Heart right ventricle (tissue), 16 donors: ENCODE results near the gene SLC25A21. TPM values are rescaled to one million over a fixed set of nuclear protein-coding genes. Genes with fewer than 3 reads are reported as not detected.

Experiments used
- ATAC-seq, 8 donors: fragments of 200-7000 bp; cut with Tn5 transposase; one replicate each; pipeline ENCODE4 v1.9.1; 2020; ENCODE audit warnings: mild to moderate bottlenecking in 8 of 8, moderate library complexity in 8 of 8, moderate number of reproducible peaks in 1 of 8
- DNase-seq, 2 donors: peaks; one replicate each; pipeline ENCODE4 v3.0.0-alpha.2; 2020
- H3K27ac ChIP-seq, 10 donors: fragments of 200-600 bp; sonication (generic) in 2 of 10; one replicate each; pipeline versions ENCODE4 v1.5.0 to v1.8.0; 2020 to 2022; ENCODE audit warnings: mild to moderate bottlenecking in 3 of 10
- H3K27me3 ChIP-seq, 7 donors: fragments of 200-600 bp; one replicate each; pipeline ENCODE4 v1.8.0; 2021 to 2022; ENCODE audit warnings: mild to moderate bottlenecking in 2 of 7
- H3K36me3 ChIP-seq, 9 donors: fragments of 200-600 bp; sonication (generic) in 1 of 9; one replicate each; pipeline versions ENCODE4 v1.5.0 to v1.8.0; 2020 to 2022; ENCODE audit warnings: mild to moderate bottlenecking in 2 of 9
- H3K4me1 ChIP-seq, 9 donors: fragments of 200-600 bp; sonication (generic) in 1 of 9; one replicate each; pipeline versions ENCODE4 v1.5.0 to v1.8.0; 2020 to 2022; ENCODE audit warnings: mild to moderate bottlenecking in 4 of 9
- H3K4me3 ChIP-seq, 10 donors: fragments of 200-600 bp; sonication (generic) in 2 of 10; one replicate each; pipeline versions ENCODE4 v1.5.0 to v1.8.0; 2020 to 2022; ENCODE audit warnings: mild to moderate bottlenecking in 7 of 10, moderate library complexity in 2 of 10
- H3K9me3 ChIP-seq, 11 donors: fragments of 200-600 bp in 10 of 11; sonication (generic) in 2 of 11; one replicate each; pipeline versions ENCODE4 v1.5.0 to v1.8.0; 2013 to 2022; ENCODE audit warnings: mild to moderate bottlenecking in 2 of 11, control low read depth in 1 of 11, moderate library complexity in 1 of 11
- CTCF ChIP-seq, 9 donors: fragments of 200-600 bp; sonication (generic) in 2 of 9; IDR thresholded peaks; one replicate each; pipeline versions ENCODE4 v1.5.0 to v1.8.0; 2021 to 2022; ENCODE audit warnings: antibody characterized with exemption in 9 of 9, mild to moderate bottlenecking in 5 of 9, moderate library complexity in 1 of 9
- WGBS, 2 donors: extraction: QIAGEN DNeasy Blood & Tissue Kit; methylation state at CpG; one replicate each; pipeline ENCODE4 v1.1.7; 2013; ENCODE audit warnings: inconsistent platforms in 1 of 2; 5-methylcytosine and 5-hydroxymethylcytosine counted together
- intact Hi-C, 10 donors: fragments of 100-400 bp; cut with DNase I; formaldehyde crosslinking; loops; one replicate each; pipeline versions ENCODE4 v1.11.1 to v1.14.2; 2022
- polyA plus RNA-seq, 2 donors: library from polyadenylated mRNA; stranded (reverse); fragments of 200-250 nt; gene quantifications; one replicate each; pipeline ENCODE4 v1.2.3, GENCODE V29; 2013
- total RNA-seq, 10 donors: library from RNA; stranded (reverse); fragmentation: NEBNext Ultra II Directional in 3 of 10; extraction: Animal tissue kit (Norgen Biotek cat#: 25700) in 3 of 10; gene quantifications; one replicate each; pipeline versions ENCODE4 v1.2.1 to v1.2.4, GENCODE V29; 2021 to 2023
- donor health status: Arrhythmogenic right ventricular cardiomyopathy.
- donor health status: ischemic (EF 13 %, LVEDD 7.1; RV severe dilation, severe dysfunction).
- donor health status: healthy with polysubstance abuse.
- donor health status: DM: no; HTN: yes; CAD: no.
- donor health status: DM: no; HTN: no; CAD: no.
- donor health status: ischemic (EF 25% LVEDD 6.9; RV normal size, moderate dysfunction).
- donor health status: ischemic (EF 25% LVEDD 5.7; RV mildly dilated, moderate dysfunction).
- donor health status: healthy.
- donor health status: DM: yes; HTN: yes; CAD: no.
- donor health status: Ischemic cardiomyopathy.
- donor health status: ischemic (EF 35%, LVEDD 5.7; RV mildly dilated, moderate dysfunction).
- donor health status: nonischemic (EF 11% LVEDD 7.7; RV severe dilation, severe dysfunction).
- donor health status: DM: yes; HTN: yes; CAD: no.
- donor health status: PGD.
- donor health status: ischemic (EF 29% LVEDD 5.4; RV normal size, mild dysfunction).
- donor health status: nonischemic (EF 23%, LVEDD 6.1; RV moderate dilation, normal function).

SLC25A21 gene
- total and polyA plus RNA-seq, 12 donors, result 0.08 to 1.3 (median 0.34) TPM

DNA sequence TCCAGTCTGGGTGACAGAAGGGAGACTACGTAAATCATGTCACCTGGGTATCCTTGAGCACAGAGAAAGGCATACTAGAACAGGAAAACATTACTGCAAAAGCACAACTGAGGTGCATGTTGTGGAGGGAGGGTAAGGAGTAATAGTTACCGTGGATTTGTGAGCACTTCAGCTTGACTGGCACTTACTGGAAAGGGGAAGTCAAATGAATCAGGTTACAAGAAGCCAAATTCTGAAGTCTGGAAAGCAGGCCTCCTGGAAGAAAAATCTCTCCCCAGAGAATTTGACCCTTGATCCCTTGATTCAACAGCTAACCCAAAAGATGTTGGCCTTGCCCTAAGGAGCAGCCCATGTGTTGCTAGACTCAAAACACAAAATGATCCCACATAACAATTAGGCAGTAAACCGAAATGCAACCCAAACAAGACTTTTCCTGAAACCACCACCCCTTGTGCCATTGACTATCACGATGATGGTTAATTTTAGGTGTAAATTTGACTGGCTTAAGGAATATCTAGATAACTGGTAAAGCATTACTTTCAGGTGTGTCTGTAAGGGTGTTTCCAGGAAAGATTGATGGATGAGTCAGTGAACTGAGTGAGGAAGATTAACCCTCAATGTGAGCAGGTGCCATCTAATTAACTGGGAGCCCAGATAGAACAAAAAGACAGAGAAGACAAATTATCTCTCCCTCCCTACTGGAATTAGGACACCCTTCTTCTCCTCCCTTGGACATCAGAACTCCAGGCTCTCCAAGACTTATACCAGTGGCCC lies 108.8 kb downstream of the SLC25A21 start:
- intact Hi-C loops, result no loop called here
- H3K4me1 ChIP-seq, result no peaks in the 10 kb centered on the region
- no peak for TF ChIP-seq CTCF (IDR thresholded peaks at IDR 0.05)
- H3K27me3 ChIP-seq, result no peaks in the 10 kb centered on the region
- WGBS, 2 donors, result 84% methylated on average over 4 of the region's 4 CpGs
- ATAC-seq, result no peak
- no peak for DNase-seq
- no peak overlapping the region for H3K27ac ChIP-seq
- H3K9me3 ChIP-seq, result peaks cover 0 to 6% (median 0%) of the 10 kb centered on the region in 11 donors
- H3K4me3 ChIP-seq, result no peak overlapping the region
- H3K36me3 ChIP-seq, result no peaks in the 10 kb centered on the region

GRCh38 chr14:37062191-37062803 lies 110.1 kb downstream of the SLC25A21 start:
- H3K27ac ChIP-seq, result no peak overlapping the region
- no peak overlapping the region for H3K4me3 ChIP-seq
- H3K9me3 ChIP-seq, result peaks cover 0 to 5% (median 0%) of the 10 kb centered on the region in 11 donors
- intact Hi-C loops, result no loop called here
- H3K36me3 ChIP-seq, result no peaks in the 10 kb centered on the region
- H3K27me3 ChIP-seq, result no peaks in the 10 kb centered on the region
- no peak for ATAC-seq
- no peak for TF ChIP-seq CTCF (IDR thresholded peaks at IDR 0.05)
- whole genome bisulfite sequencing, 2 donors, result 82 to 91% methylated on average over 4 of the region's 4 CpGs
- H3K4me1 ChIP-seq, result no peaks in the 10 kb centered on the region
- no peak for DNase-seq

DNA sequence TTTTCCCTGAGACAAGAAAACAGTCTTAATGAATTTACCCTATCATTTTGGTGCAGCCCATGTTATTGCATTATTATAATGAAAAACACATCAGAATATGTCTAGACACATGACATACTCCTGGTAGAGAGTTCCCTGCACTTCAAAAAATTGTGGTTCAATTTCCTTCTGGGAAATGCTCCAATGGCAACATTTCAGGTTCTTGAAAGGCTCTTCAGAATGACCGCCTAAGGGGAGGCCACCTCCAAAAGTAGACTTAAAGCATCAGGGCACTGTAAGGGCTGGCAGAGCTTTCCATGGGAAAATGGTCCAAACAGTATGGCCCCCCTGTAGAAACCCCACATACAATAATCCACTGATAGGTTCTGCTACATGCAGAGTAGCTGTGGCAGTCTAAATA lies 110.7 kb downstream of the SLC25A21 start:
- no peaks in the 10 kb centered on the region for H3K27me3 ChIP-seq
- ATAC-seq, result no peak
- intact Hi-C loops, result no loop called here

More for the DNA sequence above, 110.7 kb downstream of the SLC25A21 start:
- H3K27ac ChIP-seq, result no peak overlapping the region
- no peaks in the 10 kb centered on the region for H3K4me1 ChIP-seq
- no peaks in the 10 kb centered on the region for H3K9me3 ChIP-seq
- 55 to 58% methylated on average over 1 of the region's 1 CpG for WGBS, 2 donors
- no peak overlapping the region for H3K4me3 ChIP-seq
- TF ChIP-seq CTCF (IDR thresholded peaks at IDR 0.05), result no peak
- no peaks in the 10 kb centered on the region for H3K36me3 ChIP-seq
- no peak for DNase-seq
